HepG2 (cell line): ENCODE measurements around the gene NELFB. TPM values are rescaled to one million over a fixed set of nuclear protein-coding genes. Genes with fewer than 3 reads are reported as not detected.
A peak's percentile ranks its signal among the peaks of the same experiment; 100 is the strongest.

Experiments used
- ATF6 ChIP-seq: sonication (generic); formaldehyde crosslinking; conservative IDR thresholded peaks from 2 replicates; pipeline ENCODE4 v1.4.0; 2020; ENCODE audit warnings: missing genetic modification reagents
- DBP ChIP-seq: sonication (generic); formaldehyde crosslinking; IDR thresholded peaks from 2 replicates; pipeline ENCODE4 v1.4.0; 2020; ENCODE audit warnings: missing genetic modification reagents; ENCODE audit errors: not compliant biosample characterization
- GATAD2A ChIP-seq: IDR thresholded peaks from 2 replicates; pipeline ENCODE4 v1.6.1; 2016
- HMGXB3 ChIP-seq: sonication (generic); formaldehyde crosslinking; IDR thresholded peaks from 2 replicates; pipeline ENCODE4 v1.4.0; 2020; ENCODE audit warnings: missing genetic modification reagents, borderline replicate concordance
- MED1 ChIP-seq: sonication (generic); formaldehyde crosslinking; IDR thresholded peaks from 2 replicates; pipeline ENCODE4 v1.4.0; 2020; ENCODE audit warnings: missing genetic modification reagents
- MXD4 ChIP-seq: IDR thresholded peaks from 2 replicates; pipeline ENCODE4 v1.6.1; 2016; ENCODE audit warnings: mild to moderate bottlenecking, missing biosample characterization, missing genetic modification reagents
- NCOA2 ChIP-seq: sonication (generic); formaldehyde crosslinking; IDR thresholded peaks from 2 replicates; pipeline ENCODE4 v1.8.0; 2022; ENCODE audit warnings: inconsistent platforms
- PLRG1 ChIP-seq: fragments of 450-650 bp; conservative IDR thresholded peaks from 2 replicates; pipeline ENCODE4 v1.6.1; 2016
- RXRB ChIP-seq: IDR thresholded peaks from 2 replicates; pipeline ENCODE4 v1.6.1; 2016; ENCODE audit warnings: borderline replicate concordance, missing genetic modification reagents, missing compliant biosample characterization
- SALL1 ChIP-seq: sonication (generic); formaldehyde crosslinking; IDR thresholded peaks from 2 replicates; pipeline ENCODE4 v1.8.0; 2022; ENCODE audit warnings: mild to moderate bottlenecking, missing genetic modification reagents
- ZBTB7A ChIP-seq: sonication (generic); formaldehyde crosslinking; IDR thresholded peaks from 2 replicates; pipeline ENCODE4 v1.8.0; 2022; ENCODE audit warnings: mild to moderate bottlenecking, missing genetic modification reagents
- ZMYM3 ChIP-seq: sonication (generic); formaldehyde crosslinking; IDR thresholded peaks from 2 replicates; pipeline ENCODE4 v1.5.1; 2020; ENCODE audit warnings: mild to moderate bottlenecking, missing genetic modification reagents
- ZNF614 ChIP-seq: IDR thresholded peaks from 2 replicates; pipeline ENCODE4 v1.6.1; 2018; ENCODE audit warnings: missing biosample characterization, missing genetic modification reagents, inconsistent platforms, borderline replicate concordance
- polyA plus RNA-seq, 8 experiments: library from polyadenylated mRNA; depleted of rRNA in 3 of 8; stranded (reverse) in 7 of 8; unstranded in 1 of 8; fragments of >200 nt; fragmentation: Illumina TruSeq in 4 of 8; extraction: Trizol in 4 of 8; gene quantifications; 2 replicates each; pipeline versions ENCODE4 v1.2.1 to v1.2.3, GENCODE V29; 2011 to 2016; ENCODE audit warnings: low read depth in 4 of 8, missing spikeins in 1 of 8, mixed read lengths in 1 of 8; ENCODE audit not compliant: insufficient read depth in 1 of 8
- total RNA-seq, 5 experiments: library from RNA; depleted of rRNA; stranded (reverse); fragments of >200 nt; fragmentation: Illumina TruSeq; extraction: Trizol; gene quantifications; 2 replicates each; pipeline ENCODE4 v1.2.3, GENCODE V29; 2016; ENCODE audit warnings: low read depth in 1 of 5
- TF ChIP-seq, protein P1 (sequence below): sonication (generic); formaldehyde crosslinking; IDR thresholded peaks from 2 replicates; pipeline ENCODE4 v1.9.0; 2021; ENCODE audit warnings: missing genetic modification reagents, borderline replicate concordance
- TF ChIP-seq, protein P2 (sequence below): IDR thresholded peaks from 2 replicates; pipeline ENCODE4 v1.6.1; 2016
- TF ChIP-seq, protein P3 (sequence below): sonication (generic); formaldehyde crosslinking; IDR thresholded peaks from 2 replicates; pipeline ENCODE4 v1.8.0; 2022; ENCODE audit warnings: missing genetic modification reagents, mild to moderate bottlenecking, borderline replicate concordance

Gene NELFB
- total and polyA plus RNA-seq, 2 of the 13 experiments (the other 11 are each of a cell fraction or from before 2014, with no cell fraction given): 26.5 to 45.8 TPM

DNA sequence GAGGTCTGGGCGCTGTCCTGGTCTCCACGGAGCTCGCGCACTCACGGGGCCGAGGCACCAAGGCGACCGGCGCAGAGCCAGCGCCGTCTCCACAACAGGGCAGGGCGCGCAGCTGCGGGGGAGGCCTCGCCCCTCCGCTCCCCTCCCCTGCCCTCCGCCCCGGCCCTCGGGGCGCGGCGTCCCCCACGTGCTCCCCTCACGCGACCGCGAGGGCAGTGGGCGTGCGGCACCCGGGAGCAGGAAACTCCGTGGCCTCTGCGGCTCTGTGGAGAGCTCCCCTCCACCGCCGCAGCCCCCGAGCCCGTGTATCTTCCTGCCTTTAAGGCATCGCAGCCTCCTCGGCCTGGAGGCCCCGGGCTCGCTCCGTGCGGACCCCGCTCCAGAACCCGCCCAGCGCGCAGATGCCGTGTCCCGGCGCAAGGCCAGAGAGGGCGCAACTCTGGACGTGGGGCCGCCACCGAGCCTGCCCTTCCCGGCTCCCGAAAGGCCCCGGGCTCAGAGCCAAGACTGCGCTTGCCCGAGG is 14.7 kb upstream of the NELFB start (continued):
- peak; percentile 40 for TF ChIP-seq DBP (CRISPR knock-in tag)
- TF ChIP-seq ZMYM3 (CRISPR knock-in tag): 0 out of 2 replicates have a peak, but pooled peaks have one; percentile 42
- peak; percentile 26; the same call in 1 of the 2 replicates for TF ChIP-seq NCOA2 (CRISPR knock-in tag)
- TF ChIP-seq MXD4 (CRISPR knock-in tag): peak; percentile 74; the same call in 1 of the 2 replicates
- 0 out of 2 replicates have a peak, but pooled peaks have one; percentile 39 for TF ChIP-seq ATF6 (CRISPR knock-in tag)
- TF ChIP-seq ZBTB7A (CRISPR knock-in tag): peak; percentile 89
- peak; percentile 5; the same call in 1 of the 2 replicates for TF ChIP-seq HMGXB3 (CRISPR knock-in tag)
- TF ChIP-seq ZNF614 (CRISPR knock-in tag): 0 out of 2 replicates have a peak, but pooled peaks have one; percentile 43
- TF ChIP-seq, protein P1, sequence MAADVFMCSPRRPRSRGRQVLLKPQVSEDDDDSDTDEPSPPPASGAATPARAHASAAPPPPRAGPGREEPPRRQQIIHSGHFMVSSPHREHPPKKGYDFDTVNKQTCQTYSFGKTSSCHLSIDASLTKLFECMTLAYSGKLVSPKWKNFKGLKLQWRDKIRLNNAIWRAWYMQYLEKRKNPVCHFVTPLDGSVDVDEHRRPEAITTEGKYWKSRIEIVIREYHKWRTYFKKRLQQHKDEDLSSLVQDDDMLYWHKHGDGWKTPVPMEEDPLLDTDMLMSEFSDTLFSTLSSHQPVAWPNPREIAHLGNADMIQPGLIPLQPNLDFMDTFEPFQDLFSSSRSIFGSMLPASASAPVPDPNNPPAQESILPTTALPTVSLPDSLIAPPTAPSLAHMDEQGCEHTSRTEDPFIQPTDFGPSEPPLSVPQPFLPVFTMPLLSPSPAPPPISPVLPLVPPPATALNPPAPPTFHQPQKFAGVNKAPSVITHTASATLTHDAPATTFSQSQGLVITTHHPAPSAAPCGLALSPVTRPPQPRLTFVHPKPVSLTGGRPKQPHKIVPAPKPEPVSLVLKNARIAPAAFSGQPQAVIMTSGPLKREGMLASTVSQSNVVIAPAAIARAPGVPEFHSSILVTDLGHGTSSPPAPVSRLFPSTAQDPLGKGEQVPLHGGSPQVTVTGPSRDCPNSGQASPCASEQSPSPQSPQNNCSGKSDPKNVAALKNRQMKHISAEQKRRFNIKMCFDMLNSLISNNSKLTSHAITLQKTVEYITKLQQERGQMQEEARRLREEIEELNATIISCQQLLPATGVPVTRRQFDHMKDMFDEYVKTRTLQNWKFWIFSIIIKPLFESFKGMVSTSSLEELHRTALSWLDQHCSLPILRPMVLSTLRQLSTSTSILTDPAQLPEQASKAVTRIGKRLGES (CRISPR knock-in tag): 0 out of 2 replicates have a peak, but pooled peaks have one; percentile 60
- no peak for TF ChIP-seq PLRG1
- TF ChIP-seq, protein P2, sequence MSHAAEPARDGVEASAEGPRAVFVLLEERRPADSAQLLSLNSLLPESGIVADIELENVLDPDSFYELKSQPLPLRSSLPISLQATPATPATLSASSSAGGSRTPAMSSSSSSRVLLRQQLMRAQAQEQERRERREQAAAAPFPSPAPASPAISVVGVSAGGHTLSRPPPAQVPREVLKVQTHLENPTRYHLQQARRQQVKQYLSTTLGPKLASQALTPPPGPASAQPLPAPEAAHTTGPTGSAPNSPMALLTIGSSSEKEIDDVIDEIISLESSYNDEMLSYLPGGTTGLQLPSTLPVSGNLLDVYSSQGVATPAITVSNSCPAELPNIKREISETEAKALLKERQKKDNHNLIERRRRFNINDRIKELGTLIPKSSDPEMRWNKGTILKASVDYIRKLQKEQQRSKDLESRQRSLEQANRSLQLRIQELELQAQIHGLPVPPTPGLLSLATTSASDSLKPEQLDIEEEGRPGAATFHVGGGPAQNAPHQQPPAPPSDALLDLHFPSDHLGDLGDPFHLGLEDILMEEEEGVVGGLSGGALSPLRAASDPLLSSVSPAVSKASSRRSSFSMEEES: peak; percentile 14; the same call in 1 of the 2 replicates
- peak; percentile 80 for TF ChIP-seq MED1
- TF ChIP-seq SALL1 (CRISPR knock-in tag): peak; percentile 72
- peak; percentile 57 for TF ChIP-seq RXRB
- TF ChIP-seq, protein P3, sequence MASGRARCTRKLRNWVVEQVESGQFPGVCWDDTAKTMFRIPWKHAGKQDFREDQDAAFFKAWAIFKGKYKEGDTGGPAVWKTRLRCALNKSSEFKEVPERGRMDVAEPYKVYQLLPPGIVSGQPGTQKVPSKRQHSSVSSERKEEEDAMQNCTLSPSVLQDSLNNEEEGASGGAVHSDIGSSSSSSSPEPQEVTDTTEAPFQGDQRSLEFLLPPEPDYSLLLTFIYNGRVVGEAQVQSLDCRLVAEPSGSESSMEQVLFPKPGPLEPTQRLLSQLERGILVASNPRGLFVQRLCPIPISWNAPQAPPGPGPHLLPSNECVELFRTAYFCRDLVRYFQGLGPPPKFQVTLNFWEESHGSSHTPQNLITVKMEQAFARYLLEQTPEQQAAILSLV (CRISPR knock-in tag): peak; percentile 80; the same call in 1 of the 2 replicates
- TF ChIP-seq GATAD2A (CRISPR knock-in tag): peak; percentile 46
